Smooth muscle cell (in vitro differentiated cells): ENCODE data around the gene IFI6. TPM values are rescaled to one million over a fixed set of nuclear protein-coding genes. Genes with fewer than 3 reads are reported as not detected.

Source experiments
- DNase-seq: peaks from one replicate; lab custom pipeline; 2025; ENCODE audit not compliant: unreplicated experiment; lab: John Stamatoyannopoulos, UW
- H2AFZ ChIP-seq: fragments of 200-600 bp; sonication (generic); 2 replicates; pipeline ENCODE4 v1.6.0; 2016; ENCODE audit warnings: antibody characterized with exemption, low read depth, mild to moderate bottlenecking
- H3F3A ChIP-seq: fragments of 200-600 bp; sonication (generic); 2 replicates; pipeline ENCODE4 v1.6.0; 2017; ENCODE audit warnings: antibody characterized with exemption, low read depth
- H3K27ac ChIP-seq: fragments of 200-600 bp; sonication (generic); 2 replicates; pipeline ENCODE4 v1.5.1; 2016; ENCODE audit warnings: low read depth, mild to moderate bottlenecking
- H3K27me3 ChIP-seq: fragments of 200-600 bp; sonication (generic); 2 replicates; pipeline ENCODE4 v1.6.1; 2016; ENCODE audit warnings: low read depth, mild to moderate bottlenecking
- H3K36me3 ChIP-seq: fragments of 200-600 bp; sonication (generic); 2 replicates; pipeline ENCODE4 v1.5.1; 2016; ENCODE audit warnings: low read depth
- H3K4me1 ChIP-seq: fragments of 200-600 bp; sonication (generic); 2 replicates; pipeline ENCODE4 v1.5.1; 2016; ENCODE audit warnings: low read depth
- H3K4me2 ChIP-seq: fragments of 200-600 bp; sonication (generic); 2 replicates; pipeline ENCODE4 v1.6.0; 2016; ENCODE audit warnings: mild to moderate bottlenecking
- H3K4me3 ChIP-seq: fragments of 200-600 bp; sonication (generic); 2 replicates; pipeline ENCODE4 v1.5.1; 2016; ENCODE audit warnings: mild to moderate bottlenecking
- H3K79me2 ChIP-seq: fragments of 200-600 bp; sonication (generic); 2 replicates; pipeline ENCODE4 v1.6.0; 2016; ENCODE audit warnings: low read depth, mild to moderate bottlenecking
- H3K9ac ChIP-seq: fragments of 200-600 bp; sonication (generic); 2 replicates; pipeline ENCODE4 v1.6.0; 2016; ENCODE audit warnings: low read depth
- H3K9me3 ChIP-seq: fragments of 200-600 bp; sonication (generic); replicated peaks from 2 replicates; pipeline ENCODE4 v1.5.1; 2016; ENCODE audit warnings: low read depth
- H4K20me1 ChIP-seq: fragments of 200-600 bp; sonication (generic); 2 replicates; pipeline ENCODE4 v1.6.0; 2016; ENCODE audit warnings: low read depth
- WGBS: methylation state at CpG from one replicate; pipeline ENCODE4 v1.1.7; 2016; ENCODE audit warnings: low lambda C conversion rate; 5-methylcytosine and 5-hydroxymethylcytosine counted together
- polyA plus RNA-seq: library from polyadenylated mRNA; unstranded; fragments of >200 nt; fragmentation: Nextera tagmentation; extraction: Ambion mirVana; gene quantifications from 2 replicates; pipeline ENCODE4 v1.2.1, GENCODE V29; 2016
- small RNA-seq: library from RNA; depleted of rRNA; stranded (forward); fragments of <200 nt; gene quantifications from one replicate; pipeline ENCODE3, GENCODE V24; 2014
- total RNA-seq: library from RNA; depleted of rRNA; stranded (reverse); fragments of >200 nt; gene quantifications from 2 replicates; pipeline ENCODE4 v1.2.3, GENCODE V29; 2014
- TF ChIP-seq, protein P1 (sequence below): fragments of 200-600 bp; sonication (generic); IDR thresholded peaks from 2 replicates; pipeline ENCODE4 v1.5.1; 2017; ENCODE audit warnings: borderline replicate concordance, mild to moderate bottlenecking, antibody characterized with exemption; ENCODE audit not compliant: insufficient read depth, poor library complexity, severe bottlenecking

IFI6 gene
- total and polyA plus RNA-seq, 2 experiments from 2014 or later: 26.7 to 43.7 TPM

- TF ChIP-seq, protein P1, sequence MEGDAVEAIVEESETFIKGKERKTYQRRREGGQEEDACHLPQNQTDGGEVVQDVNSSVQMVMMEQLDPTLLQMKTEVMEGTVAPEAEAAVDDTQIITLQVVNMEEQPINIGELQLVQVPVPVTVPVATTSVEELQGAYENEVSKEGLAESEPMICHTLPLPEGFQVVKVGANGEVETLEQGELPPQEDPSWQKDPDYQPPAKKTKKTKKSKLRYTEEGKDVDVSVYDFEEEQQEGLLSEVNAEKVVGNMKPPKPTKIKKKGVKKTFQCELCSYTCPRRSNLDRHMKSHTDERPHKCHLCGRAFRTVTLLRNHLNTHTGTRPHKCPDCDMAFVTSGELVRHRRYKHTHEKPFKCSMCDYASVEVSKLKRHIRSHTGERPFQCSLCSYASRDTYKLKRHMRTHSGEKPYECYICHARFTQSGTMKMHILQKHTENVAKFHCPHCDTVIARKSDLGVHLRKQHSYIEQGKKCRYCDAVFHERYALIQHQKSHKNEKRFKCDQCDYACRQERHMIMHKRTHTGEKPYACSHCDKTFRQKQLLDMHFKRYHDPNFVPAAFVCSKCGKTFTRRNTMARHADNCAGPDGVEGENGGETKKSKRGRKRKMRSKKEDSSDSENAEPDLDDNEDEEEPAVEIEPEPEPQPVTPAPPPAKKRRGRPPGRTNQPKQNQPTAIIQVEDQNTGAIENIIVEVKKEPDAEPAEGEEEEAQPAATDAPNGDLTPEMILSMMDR: no peak
- Histone ChIP-seq H3K4me3 (no peak overlapping the region), H3K27ac (no peak overlapping the region), H3K4me2 (no peak overlapping the region), H4K20me1 (no peaks in the 10 kb centered on the region), H3K9ac (no peak overlapping the region), H3K4me1 (no peaks in the 10 kb centered on the region), H2AFZ (no peak overlapping the region), H3K9me3 (no peaks in the 10 kb centered on the region), H3K36me3 (no peaks in the 10 kb centered on the region), H3K27me3 (no peaks in the 10 kb centered on the region), H3F3A (no peaks in the 10 kb centered on the region), H3K79me2 (no peaks in the 10 kb centered on the region)
- DNase-seq: no peak
- 95% methylated on average over 2 of the region's 2 CpGs for WGBS
Measured at GRCh38 chr1:27617420-27617819, 54.6 kb downstream of the IFI6 start.

- WGBS: 95% methylated on average over 2 of the region's 2 CpGs
Measured at GRCh38 chr1:27616441-27616840, 55.6 kb downstream of the IFI6 start.

More at GRCh38 chr1:27616441-27616840, 55.6 kb downstream of the IFI6 start:
- TF ChIP-seq, protein P1: no peak
- Histone ChIP-seq H3K4me1 (no peaks in the 10 kb centered on the region), H3K9me3 (no peaks in the 10 kb centered on the region), H3K9ac (no peak overlapping the region), H3K4me3 (no peak overlapping the region), H3K36me3 (no peaks in the 10 kb centered on the region), H3K79me2 (no peaks in the 10 kb centered on the region), H3F3A (no peaks in the 10 kb centered on the region), H4K20me1 (no peaks in the 10 kb centered on the region), H3K27ac (no peak overlapping the region), H3K27me3 (no peaks in the 10 kb centered on the region), H3K4me2 (no peak overlapping the region), H2AFZ (no peak overlapping the region)
- no peak for DNase-seq

Small RNAs within 50 kb of the gene (small RNA-seq; reads per million reads assigned to genes)
- gene AL031729.1 (0.16 reads per million), gene RNU6-424P (not detected), gene RNU6-949P (not detected)

Other genes starting within 250 kb of the IFI6 start
- 26.7 and 34.3 TPM in 2 replicates for gene WASF2, start 182.0 kb downstream of the IFI6 start, total RNA-seq
- 46.1 and 76.2 TPM in 2 replicates for gene WASF2, start 182.0 kb downstream of the IFI6 start, polyA plus RNA-seq
- gene AHDC1, start 68.0 kb downstream of the IFI6 start, total RNA-seq: 8.4 and 12.2 TPM in 2 replicates
- gene AHDC1, start 68.0 kb downstream of the IFI6 start, polyA plus RNA-seq: 12.2 and 15.6 TPM in 2 replicates
- gene FGR, start 37.0 kb downstream of the IFI6 start, total RNA-seq: 1.3 TPM in 1 of 2 replicates, not detected in the other
- gene FGR, start 37.0 kb downstream of the IFI6 start, polyA plus RNA-seq: 0.10 and 0.65 TPM in 2 replicates
- gene FAM76A, start 53.8 kb upstream of the IFI6 start, total RNA-seq: 9.0 and 16.0 TPM in 2 replicates
- gene FAM76A, start 53.8 kb upstream of the IFI6 start, polyA plus RNA-seq: 2.3 and 3.1 TPM in 2 replicates
- 49.6 and 50.7 TPM in 2 replicates for gene STX12, start 101.0 kb upstream of the IFI6 start, total RNA-seq
- gene STX12, start 101.0 kb upstream of the IFI6 start, polyA plus RNA-seq: 20.6 and 22.0 TPM in 2 replicates
- gene PPP1R8, start 158.6 kb upstream of the IFI6 start, total RNA-seq: 35.4 and 36.4 TPM in 2 replicates
- 10.6 and 14.4 TPM in 2 replicates for gene PPP1R8, start 158.6 kb upstream of the IFI6 start, polyA plus RNA-seq
- 1.6 and 3.2 TPM in 2 replicates for gene THEMIS2, start 200.4 kb upstream of the IFI6 start, total RNA-seq
- gene THEMIS2, start 200.4 kb upstream of the IFI6 start, polyA plus RNA-seq: 4.2 and 4.6 TPM in 2 replicates
- 28.1 and 39.5 TPM in 2 replicates for gene RPA2, start 242.4 kb upstream of the IFI6 start, total RNA-seq
- 27.0 and 38.5 TPM in 2 replicates for gene RPA2, start 242.4 kb upstream of the IFI6 start, polyA plus RNA-seq